GM19035 (cell line): ENCODE measurements around the gene PACSIN2.
"Not testable (repeated sequence)": the region's sequence is repeated elsewhere in the genome, so short reads cannot be mapped to it uniquely, and the experiment has no call there.

Source experiments
- ATAC-seq: cut with Tn5 transposase; IDR thresholded peaks from one replicate; pipeline ENCODE4 v1.9.1; 2021; ENCODE audit not compliant: unreplicated experiment

Gene PACSIN2

DNA sequence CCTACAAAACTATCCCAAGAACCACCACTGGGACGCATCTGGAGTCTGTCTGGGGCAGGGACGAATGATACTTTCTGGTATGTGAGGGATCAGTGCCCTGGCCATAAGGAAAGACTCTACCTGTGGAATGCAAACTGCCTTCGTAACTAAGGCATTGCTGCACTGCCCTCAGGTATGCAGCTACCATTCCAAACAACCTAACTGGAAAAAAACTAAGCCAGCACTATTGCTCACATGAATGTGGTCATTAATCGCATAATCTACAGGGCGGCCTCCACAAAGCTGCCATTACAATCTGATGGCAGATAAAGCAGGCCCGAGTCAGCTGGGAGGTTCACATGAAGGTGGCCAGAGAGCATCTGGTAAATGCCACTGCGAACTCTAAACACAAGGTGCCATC lies 3.9 kb downstream of the PACSIN2 start:
- ATAC-seq, result no peak

DNA sequence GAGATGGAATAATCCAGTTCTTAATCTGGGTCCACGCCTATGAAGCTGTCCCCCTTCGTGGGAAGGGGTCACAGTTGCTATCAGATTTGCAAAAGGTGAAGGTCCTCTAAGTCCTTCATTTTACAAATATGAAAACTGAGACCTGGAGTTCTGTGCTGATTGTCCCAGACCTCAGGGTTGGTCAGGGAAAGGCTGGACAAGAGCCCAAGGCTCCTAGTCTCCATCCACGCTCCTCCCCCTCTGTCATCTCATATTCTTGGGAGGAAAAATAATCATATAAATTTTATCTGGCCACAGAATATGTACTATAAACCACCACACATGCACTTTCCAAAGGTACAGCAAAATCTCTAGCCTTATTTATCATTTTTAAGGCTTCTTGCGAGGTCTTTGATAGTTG lies 5.5 kb downstream of the PACSIN2 start:
- ATAC-seq, result no peak

DNA sequence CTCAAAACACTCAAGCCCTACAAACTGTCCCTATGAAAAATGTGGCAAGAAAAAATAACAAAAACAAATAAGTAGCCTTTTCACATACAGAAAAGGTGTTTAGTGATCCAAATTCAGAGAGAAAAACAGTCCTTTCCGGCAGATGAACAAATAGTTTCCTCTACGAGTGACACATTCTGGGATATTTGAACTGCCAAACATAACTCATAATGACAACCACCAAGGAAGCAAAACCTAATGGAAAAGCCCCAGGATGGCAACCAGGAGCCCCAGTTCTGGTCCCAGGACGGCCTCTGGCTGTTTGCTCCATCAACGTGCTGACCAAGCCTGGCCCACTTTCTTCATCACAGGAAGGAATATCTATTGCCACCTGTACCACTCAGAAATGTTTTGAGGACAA lies 6.0 kb downstream of the PACSIN2 start:
- no peak for ATAC-seq

DNA sequence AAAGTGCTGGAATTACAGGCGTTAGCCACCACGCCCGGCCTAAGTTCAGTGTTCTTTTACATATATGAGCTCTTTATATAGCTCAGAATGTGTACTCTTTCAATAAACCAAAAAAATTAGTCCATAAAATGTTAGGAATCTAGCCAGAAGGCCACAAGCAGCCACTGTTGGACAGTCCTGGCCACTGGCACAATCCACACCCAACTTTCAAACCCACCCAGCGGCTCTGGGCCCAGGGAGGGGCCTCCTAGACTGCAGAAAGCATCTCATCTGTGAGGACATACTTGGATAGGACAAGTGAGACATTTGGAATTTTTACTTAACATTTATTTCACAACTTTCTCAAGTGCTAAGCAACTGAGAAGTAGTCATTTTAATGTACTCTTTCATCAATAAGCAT lies 6.4 kb downstream of the PACSIN2 start:
- ATAC-seq, result no peak

DNA sequence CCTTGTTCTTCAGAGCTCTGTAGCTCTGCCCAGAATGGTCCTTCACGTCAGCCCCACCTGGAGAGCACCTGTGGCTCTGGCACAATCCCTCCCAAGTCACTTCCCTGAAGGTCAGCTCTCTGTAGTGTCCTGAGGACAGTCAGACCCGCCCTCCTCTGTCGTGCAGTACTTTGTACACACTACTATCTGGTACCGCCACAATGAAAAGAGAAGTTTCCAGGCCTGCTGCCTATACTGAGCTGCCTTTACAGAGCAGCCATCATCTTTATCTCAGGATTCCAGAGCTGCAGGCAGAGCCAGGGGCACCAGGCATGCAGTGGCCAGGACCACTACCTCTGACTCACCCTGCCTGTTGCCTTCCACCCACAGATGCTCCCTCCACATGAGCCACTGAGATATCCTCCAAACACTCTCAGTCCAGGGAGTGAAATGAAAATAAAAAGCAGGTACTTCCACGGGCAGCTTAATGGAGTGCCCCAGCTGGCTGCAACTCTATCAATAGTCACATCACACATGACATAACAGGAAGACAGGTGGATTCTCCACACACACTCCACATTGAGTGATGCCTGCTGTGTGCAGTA lies 7.3 kb downstream of the PACSIN2 start:
- no peak for ATAC-seq

DNA sequence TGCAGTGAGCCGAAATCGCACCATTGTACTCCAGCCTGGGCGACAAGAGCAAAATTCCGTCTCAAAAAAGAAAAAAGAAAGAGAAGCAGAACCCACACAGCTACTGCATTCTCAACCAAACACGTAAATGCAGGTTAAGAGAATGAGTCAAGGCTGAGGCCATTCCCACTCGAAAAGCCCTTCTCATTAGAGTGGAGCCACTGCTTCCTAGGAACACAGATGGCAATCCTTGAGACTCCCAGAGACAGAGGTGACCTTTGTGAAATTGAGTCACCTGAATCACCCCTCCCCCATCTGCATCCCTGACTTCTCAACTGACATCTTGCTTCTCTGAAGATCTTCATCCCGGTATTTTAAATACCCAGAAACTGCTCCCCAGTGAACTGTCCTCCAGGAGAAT lies 8.2 kb downstream of the PACSIN2 start:
- no peak for ATAC-seq

DNA sequence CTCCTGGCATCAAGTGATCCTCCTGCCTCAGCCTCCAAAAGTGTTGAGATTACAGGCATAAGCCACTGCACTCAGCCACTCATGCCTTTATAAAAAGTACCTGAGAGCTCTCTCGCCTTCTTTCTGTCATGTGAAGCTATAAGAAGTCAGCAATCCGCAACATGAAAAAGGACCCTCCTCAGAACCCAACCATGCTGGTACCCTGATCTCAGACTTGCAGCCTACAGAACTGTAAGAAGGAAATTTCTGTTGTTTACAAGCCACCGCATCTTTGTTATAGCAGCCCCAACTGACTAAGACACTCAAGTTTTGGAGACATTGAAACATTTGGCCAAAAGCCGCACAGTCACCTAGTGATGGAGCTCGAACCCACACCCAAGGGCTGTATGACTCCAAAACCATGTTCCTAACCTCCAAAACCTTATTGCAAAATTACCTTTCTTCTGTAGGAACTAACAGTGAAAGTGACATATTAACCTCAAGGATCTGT lies 8.9 kb downstream of the PACSIN2 start:
- ATAC-seq, result no peak

DNA sequence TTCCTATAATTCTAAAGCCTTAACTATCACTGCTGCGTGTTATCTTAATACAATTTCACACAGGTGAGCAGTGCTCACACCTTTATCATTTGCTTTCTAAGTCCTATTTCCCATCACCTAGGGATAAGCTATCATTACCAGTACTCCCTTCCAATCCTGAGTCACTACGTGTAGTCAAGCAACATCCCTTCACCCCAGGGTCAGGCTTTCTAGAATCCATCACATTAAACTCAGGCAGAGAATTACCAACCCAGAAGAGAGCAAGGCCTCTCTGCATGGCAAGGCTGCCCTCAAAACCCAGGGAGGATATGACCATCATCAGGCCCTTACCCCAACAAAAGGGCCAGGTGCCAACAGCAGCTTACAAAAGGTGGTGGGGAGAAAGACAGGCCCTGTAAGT lies 9.8 kb downstream of the PACSIN2 start:
- ATAC-seq, result no peak

DNA sequence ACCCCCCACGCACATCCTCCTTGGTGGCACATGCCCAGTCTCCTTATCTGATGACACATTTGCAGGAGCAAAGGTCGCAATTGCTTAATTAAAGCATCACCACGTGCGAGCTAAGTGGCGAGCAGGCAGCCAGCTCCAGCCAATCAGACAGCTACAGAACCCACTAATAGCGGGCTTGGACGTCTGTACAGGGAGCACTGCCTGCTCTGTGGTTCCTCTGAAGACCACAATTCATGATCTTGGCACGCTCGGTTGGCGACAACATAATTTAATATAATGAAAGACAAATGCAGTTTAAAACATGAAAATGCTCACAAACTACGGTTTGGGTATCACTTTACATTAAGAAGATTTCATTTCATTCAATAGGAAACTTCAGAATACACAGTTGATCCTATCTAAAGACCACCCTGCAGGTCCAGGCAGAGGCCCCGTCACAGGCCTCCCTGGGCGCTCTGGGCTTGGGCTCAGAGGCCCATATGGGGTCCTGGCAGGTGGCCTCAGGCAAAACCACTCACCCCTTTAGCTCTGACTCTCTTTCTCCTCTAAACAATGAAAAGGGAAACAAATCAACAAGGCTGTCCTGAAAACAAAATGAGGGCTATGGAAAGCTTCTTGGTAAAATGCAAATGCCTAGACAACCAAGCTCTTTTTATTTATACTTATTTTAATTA lies 10.4 kb downstream of the PACSIN2 start:
- no peak for ATAC-seq

DNA sequence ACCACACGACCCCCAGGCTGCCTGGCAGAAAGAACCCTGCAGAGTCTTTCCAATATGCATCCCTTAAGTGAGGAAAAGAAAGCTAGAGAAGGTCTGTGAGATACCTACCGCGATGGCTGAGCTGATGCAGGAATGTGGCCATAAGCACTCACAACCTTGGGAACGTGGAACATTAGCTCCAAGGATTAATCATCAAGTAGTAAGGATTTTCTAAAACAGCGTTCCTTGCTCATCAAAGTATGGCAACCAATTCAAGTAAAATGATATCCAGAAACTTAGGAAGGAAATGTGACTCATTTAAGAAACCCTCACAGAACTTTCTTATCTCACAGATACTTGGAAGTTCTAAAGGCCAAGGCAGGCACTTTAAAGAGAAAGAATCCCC lies 12.8 kb downstream of the PACSIN2 start:
- no peak for ATAC-seq

DNA sequence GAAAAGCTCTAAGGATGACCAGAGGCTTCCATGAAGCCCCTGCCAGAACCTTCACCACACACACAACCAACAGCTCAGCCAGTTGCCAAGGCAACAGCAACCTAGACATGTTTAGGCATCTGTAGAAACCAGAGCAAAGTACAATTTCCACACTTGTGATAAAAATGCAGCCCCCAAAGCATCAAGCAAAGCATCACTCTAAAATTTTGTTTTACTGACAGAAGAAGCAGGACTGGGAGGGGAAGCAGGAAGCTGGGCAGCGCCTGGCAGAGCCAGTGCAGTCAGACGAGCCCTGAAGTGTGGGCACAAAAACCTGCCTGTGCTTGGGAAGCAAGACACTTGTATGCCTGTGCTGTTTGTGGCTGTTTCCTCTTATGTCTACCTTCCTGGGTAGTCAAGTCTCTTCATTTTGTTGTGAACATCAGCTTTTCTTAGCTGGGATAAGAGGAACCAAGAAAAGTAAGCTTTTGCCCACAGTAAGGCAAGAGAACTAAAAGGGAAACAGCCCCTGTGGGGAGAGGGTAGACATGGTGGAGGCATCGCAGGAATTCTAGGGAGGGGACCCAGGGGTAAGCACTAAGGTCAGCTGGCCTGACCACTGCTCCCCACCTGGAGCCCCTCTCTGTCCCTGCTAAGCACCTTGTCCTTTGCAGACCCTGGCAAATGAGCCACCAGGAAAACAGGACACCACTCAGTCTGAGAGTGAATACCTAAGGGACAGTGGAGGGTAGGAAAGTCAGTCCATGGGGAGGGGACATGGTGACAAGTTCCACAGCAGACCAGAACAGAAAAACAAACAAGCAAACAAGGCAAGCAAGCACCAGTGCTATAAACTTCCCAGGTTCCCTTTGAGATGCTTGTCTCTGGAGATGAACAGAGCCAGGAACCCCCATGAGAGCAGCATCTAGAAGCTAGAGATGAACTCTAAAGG lies 13.4 kb downstream of the PACSIN2 start:
- ATAC-seq, result no peak

DNA sequence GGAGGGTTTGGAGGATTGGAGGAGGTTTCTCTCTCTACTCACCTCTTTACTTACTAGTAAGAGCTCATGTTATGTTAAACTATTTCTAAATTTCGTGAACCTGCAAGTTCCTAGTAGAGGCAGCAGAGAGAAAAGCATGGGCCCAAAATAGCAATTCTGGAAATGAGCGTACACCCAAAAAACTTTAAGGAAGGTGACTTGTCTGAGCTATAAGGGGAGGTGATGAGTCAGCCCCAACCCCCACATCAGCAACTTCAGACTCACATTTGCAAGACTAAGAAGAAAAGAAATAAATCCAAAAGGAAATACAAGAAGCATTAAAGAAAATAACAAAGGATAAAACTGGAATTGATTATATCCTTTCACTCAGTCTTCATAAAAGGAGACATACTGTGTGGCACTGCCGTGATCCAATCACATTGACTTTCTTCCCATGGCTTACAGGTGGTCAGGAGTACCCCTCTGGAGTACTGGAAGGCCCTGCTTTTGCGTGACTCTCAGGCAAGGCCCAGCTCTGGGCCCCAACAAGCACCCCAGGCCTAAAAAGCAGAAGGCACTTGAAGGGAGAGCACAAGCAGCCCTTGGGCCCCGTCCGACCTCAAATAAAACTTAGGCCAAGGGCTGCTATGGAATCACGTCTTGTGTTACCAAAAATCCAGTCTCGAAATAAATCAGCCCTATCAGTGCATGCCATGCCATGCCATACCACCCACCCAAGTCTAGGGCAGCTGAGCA lies 14.3 kb downstream of the PACSIN2 start:
- ATAC-seq, result no peak

DNA sequence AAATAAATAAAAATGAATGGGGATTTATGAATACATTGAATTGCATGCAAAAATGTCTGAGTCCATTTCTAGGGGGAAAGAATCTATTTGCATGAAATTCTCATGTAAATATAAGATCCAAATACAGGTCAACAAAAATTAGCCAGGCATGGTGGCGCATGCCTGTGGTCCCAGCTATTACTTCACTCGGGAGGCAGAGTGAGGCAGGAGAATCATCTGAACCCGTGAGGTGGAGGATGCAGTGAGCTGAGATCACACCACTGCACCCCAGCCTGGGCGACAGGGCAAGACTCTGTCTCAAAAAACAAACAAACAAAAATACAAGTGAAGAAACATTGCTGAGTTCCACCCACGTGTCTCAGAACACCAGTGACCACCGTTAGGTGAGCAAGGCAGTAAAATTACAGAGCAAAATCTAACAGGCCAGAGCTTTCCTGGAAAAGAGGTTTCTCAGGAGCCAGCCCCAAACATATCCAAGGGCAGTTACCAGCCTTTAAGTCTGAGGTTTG lies 17.3 kb downstream of the PACSIN2 start:
- ATAC-seq, result no peak

DNA sequence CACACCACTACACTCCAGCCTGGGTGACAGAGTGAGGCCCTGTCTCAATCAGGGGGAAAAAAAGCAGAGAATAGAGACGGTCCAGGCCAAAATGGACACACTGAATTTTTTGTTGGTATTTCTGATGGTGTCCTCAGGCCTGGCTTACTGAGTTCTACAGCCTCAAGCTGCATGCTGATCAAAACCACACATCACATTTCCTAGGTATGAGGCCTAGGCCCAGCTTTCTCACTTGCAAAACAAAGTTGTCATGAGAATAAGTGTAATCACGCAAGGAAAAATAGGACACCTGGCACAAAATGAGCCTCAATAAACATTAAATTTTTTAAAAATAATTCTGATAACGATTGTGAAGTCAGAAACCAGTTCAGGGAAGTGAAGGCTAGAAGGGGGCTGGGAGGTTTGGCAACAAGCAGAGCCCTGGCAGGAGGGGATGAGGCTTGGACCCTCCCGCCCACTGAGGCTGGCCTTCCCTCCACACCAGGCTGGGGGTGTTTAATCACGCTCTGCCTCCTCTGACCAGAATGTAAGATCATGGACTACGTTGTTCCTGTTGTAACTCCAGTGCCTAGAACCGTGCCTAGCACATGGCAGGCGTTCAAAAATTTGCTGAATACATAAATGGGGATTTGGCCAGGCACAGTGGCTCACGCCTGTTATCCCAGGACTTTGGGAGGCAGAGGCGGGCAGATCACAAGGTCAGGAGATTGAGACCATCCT lies 18.1 kb downstream of the PACSIN2 start:
- ATAC-seq, result no peak

DNA sequence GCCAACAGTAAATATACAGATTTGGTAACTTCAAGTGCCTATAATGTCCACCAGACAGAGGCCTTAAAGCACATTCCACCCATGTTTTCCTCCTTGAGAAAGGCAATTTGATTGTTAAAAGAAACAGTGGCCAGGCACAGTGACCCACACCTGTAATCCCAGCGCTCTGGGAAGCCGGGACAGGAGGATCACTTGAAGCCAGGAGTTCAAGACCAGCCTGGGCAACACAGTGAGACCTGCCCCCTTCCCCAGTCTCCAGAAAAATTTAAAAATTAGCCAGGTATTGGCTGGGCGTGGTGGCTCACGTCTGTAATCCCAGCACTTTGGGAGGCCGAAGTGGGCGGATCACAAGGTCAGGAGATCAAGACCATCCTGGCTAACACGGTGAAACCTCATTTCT lies 19.3 kb downstream of the PACSIN2 start:
- not testable (repeated sequence) for ATAC-seq

DNA sequence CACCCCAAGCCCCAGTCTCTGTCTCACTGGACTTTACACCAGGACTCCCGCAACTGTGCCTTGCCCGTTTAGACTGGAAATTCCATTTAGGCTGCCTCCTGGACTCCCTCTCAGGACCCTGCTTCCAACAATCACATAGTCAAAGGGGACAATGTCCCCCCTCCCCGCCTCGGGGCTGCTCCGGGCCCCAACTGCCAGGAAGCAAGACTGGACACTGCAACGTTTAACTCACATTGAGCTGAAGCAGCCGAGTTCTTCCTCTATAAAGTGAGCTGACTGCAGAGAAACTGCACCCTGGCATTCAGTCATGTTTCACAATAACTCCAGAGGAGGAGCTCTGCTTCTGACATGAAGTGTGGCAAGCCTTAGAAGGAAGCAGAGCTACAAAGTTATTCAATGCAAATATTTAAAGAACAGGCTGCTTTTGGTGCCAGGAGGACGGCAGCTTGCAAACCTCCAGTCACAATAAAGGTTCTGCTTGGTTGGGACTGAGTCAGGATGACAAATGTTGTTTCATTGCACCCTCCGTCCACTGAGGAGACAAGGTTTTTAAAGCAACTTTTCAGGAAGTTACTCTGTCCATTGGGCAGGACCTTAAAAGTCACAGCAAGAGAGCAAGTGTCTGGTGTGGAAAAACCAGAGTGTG lies 19.9 kb downstream of the PACSIN2 start:
- no peak for ATAC-seq

DNA sequence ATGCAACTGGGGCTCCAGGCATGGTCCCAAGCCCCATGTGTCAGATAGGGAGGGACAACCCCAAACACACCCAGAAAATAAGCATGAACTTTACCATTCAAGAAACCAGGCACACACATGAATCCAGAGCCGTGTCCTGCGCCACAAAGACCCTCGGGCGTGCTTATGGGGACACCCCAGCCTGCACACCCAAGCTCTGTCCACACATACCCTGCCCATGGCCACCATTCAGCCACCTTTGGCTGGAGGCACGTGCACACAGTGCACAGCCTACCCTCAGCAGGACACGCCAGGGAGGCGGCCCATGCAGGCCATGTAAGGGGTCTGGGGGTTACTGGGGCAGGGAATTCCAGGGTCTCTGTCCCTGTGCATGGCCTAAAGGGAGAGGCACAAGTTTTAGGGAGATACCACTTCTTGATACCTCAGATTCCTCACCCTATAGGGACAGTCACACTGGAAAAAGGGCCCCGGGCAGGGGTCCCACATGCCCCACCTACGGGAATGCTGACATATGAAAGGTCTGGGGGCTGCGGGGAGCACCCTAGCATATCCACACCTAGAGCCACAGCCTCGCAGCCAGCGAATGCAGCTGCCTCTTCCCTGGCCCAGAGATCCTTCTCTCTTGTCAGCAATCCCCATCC lies 20.6 kb downstream of the PACSIN2 start:
- no peak for ATAC-seq

DNA sequence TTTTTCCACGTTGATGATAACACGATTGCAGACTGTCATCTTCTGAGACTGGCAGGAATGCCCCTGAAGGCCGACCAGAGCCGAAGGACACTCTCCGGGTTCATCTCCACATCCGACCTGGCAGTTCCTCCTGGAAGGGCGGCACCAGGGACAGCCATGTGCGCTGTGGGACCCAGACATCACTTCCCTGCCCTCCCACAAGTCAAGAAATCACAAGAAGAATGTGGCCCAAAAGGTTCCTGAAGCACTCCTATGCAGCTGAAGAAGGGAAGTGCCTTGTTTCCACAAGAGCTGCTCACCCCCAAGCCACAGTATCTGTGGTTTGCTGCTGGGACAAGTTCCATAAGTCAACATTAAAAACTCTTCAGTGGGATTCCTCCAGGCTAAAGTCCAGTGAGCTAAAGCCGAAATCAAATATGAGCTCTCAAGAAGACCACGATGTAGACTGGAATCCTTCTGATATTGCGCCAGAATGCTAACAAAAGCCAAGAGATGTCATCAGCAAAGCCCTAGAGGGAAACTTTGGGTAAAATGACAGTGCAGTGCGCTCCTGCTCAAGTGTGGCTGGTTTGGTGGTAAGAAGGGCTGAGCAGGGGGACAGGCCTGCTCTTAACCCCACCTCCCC lies 21.2 kb downstream of the PACSIN2 start:
- no peak for ATAC-seq

DNA sequence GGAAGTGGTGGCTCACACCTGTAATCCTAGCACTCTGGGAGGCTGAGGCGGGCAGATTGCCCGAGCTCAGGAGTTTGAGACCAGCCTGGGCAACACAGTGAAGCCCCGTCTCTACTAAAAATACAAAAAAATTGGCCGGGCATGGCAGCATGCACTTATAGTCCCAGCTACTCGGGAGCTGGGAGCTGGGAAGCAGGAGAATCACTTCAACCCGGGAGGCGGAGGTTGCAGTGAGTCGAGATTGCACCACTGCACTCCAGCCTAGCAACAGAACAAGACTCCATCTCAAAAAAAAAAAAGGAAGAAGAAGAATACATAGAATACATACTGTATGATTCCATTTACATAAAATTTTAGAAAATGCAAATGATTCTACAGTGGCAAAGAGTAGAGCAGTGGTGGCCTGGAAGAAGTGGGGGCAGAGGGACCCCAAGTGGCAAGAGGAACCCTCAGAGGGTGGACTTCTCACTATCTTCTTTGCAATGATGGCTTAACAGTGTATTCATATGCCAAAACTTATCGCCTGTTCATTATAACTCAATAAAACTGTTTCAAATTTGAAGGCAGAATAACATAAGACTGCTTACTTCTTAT lies 22.0 kb downstream of the PACSIN2 start:
- ATAC-seq, result no peak
